GM12891 (cell line): ENCODE measurements around the gene GAST.

Source experiments
- POLR2A ChIP-seq: IDR thresholded peaks from 2 replicates; pipeline ENCODE4 v1.6.1; 2011; ENCODE audit warnings: low read depth, low read length, control low read depth
- POLR2AphosphoS5 ChIP-seq: IDR thresholded peaks from 2 replicates; pipeline ENCODE4 v1.6.1; 2011; ENCODE audit warnings: low read depth, low read length, control low read depth
- TAF1 ChIP-seq: IDR thresholded peaks from 2 replicates; pipeline ENCODE4 v1.6.1; 2011; ENCODE audit warnings: low read depth, low read length, control low read depth

DNA sequence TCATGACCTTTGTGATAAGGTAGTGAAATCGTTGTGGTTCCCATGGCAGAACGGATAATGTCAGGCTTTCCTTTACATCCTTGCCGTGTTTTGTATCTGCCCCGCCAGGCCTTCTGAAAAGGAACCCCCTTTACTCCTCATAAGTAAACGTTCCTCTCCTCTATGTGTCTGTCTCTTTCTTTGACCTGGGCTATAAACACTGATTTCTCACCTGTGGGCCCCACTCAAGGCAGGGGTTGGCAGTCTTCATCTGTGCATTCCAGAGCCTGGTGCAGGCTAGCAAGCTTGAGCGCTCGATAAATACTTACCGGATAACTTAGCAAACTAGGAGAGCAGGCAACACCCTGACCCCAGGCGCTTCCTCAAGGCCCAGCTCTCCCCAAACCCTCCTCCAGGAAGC lies 29.6 kb downstream of the GAST start:
- no peak for TF ChIP-seq POLR2A
- no peak for TF ChIP-seq TAF1
- TF ChIP-seq POLR2AphosphoS5: no peak
